ENCODE data around the gene SLC24A3.

SLC24A3 gene

GRCh38 chr20:19244291-19244690 is 31.8 kb downstream of the SLC24A3 start:
- no peak for DNase-seq

- DNase-seq: no peak
Measured at GRCh38 chr20:19249106-19249879, 36.9 kb downstream of the SLC24A3 start.

- DNase-seq: no peak
Measured at GRCh38 chr20:19250346-19250745, 37.9 kb downstream of the SLC24A3 start.

- no peak for DNase-seq
Measured at GRCh38 chr20:19251506-19251905, 39.1 kb downstream of the SLC24A3 start.

DNA sequence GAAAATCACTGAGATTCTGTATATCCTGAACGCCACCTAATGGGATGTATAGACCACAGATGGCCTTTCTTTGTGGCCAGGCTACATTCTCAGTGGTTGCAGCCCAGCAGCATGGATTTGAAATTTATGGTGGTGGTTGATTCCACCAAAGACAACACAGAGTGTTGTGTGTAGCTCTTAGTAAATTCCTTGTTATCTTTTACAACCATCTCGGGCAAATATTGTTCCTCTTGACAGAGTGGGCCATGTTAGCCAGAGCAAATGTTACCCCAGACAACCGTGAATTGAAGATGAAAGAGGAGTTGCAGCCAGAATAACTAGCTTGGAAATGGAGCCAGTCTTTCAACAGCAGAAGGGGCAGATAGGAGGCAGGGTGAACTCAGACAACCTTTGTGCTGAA is 39.5 kb downstream of the SLC24A3 start:
- DNase-seq: no peak

DNA sequence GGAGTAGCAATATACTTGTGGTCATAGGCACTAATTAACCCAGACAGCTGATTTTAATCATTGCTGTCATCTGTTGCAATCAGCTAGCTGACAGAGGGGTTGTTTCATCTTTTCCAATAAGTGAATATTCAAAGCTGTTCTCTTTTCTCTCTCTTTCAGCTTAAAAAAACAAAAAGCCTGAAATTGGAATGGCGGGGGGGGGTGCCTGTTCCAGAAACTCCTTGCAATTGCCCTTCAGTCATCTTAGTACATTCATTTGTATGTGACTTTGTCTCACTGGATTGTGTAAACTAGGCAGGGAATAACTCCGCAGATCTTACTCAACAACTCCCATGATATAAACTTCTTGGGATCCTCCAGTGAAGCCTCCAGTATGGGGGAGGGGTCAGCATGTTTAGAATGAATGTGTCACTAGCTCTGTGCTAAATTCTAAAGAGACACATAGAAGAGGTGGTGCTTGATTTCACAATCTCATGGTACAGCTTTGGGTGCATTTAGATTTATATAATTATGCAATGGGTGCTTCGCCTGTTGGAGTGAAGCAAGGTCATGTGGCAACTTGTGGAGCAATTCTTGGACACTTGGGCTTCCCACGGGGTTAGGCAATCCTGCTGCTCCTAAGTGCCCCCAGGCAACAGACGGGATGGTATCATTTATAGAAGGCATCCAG is 40.1 kb downstream of the SLC24A3 start:
- no peak for DNase-seq

DNA sequence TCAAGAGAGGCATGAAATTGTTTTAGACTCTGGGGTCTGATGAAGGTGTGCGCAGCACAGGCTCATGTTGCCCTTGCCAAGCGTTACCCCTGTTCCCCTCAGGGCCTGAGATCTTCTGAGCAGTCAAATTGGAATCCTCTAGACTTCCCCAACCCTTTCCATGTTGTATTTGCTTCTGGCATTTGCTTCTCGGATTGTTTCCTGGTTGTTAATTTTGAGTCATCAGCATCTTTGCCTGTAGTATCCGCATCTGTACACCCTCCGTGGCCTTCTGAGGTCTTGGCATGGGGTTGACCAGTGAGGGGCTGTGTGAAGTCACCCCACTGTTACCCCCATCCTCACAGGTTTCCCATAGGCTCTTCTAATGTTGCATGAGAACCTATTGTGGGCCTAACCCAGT is 40.9 kb downstream of the SLC24A3 start:
- no peak for DNase-seq

GRCh38 chr20:19253916-19254820 is 41.7 kb downstream of the SLC24A3 start:
- no peak for DNase-seq

GRCh38 chr20:19254956-19255355 is 42.5 kb downstream of the SLC24A3 start:
- DNase-seq: no peak

- DNase-seq: no peak
Measured at GRCh38 chr20:19256085-19256484, 43.6 kb downstream of the SLC24A3 start.

DNA sequence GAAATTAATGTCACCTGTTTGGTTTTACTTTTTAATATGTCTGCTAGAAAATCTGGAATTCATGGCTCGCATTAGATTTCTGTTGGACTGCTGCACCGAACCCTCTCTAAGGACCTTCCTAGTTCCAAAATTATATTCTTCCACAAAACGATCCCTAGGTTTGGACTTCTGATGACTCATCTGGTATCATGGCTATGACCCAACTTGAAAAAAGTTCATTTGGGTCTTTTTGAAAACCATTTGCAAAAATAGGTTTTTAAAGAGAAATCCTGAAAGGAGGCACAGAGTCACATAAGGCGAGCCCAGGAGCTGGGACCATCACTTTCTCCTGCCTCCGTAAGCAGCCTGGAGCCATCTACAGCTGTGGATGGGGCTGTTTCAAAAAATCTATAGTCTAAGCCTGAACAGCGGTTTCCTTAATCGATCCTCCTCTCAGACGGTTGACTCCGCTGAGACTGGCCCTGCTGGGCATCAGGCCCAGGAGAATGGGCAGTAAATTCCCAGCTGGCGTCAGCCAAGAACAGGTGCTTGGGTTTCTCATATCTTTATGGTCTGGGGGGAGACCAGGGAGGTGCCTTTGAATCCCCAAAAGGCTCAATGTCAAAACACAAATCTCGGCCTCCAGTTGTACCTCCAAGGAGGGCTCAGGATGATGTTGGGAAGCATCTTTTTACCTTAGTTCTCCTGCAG is 44.6 kb downstream of the SLC24A3 start:
- no peak for DNase-seq

GRCh38 chr20:19257865-19258264 is 45.4 kb downstream of the SLC24A3 start:
- no peak for DNase-seq

DNA sequence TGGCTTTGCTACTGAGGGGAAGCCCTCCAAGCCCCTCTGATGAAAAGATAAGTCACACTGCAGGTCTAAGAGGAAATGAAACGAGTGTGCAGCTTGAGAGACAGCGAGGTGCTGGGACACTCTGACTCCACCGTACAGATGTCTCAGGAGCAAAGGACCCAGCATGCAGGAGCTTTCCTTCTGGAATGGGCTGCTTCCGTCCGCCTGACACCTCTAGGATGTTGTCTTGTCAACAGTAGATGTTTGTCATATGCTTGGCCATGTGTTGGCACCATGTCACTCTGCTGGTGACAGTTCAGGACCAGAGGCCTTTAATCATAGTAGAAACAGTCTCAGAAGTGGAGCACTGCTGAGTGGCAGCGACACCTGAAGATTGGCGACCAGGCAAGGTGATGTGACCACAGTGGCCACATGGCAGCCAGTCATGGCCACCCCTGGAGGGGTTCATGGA is 46.7 kb downstream of the SLC24A3 start:
- no peak for DNase-seq

- DNase-seq: no peak
Measured at GRCh38 chr20:19260412-19261090, 48.1 kb downstream of the SLC24A3 start.

DNA sequence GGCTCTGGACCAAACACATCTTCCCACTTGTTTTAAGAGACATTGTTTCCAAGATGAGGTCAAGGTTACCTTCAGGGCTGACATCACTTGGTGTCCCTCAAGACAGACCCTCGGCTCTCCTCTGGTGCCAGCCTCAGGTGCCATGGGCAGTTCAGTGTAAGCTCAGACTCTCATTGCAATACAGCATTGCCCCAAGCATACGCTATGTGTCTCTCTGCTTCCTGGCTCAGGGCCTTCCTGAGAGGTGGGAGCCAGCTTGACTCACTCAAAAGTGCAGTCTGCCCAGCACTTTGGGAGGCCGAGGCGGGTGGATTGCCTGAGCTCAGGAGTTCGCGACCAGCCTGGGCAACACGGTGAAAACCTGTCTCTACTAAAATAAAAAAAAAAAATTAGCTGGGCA is 51.7 kb downstream of the SLC24A3 start:
- DNase-seq: no peak

DNA sequence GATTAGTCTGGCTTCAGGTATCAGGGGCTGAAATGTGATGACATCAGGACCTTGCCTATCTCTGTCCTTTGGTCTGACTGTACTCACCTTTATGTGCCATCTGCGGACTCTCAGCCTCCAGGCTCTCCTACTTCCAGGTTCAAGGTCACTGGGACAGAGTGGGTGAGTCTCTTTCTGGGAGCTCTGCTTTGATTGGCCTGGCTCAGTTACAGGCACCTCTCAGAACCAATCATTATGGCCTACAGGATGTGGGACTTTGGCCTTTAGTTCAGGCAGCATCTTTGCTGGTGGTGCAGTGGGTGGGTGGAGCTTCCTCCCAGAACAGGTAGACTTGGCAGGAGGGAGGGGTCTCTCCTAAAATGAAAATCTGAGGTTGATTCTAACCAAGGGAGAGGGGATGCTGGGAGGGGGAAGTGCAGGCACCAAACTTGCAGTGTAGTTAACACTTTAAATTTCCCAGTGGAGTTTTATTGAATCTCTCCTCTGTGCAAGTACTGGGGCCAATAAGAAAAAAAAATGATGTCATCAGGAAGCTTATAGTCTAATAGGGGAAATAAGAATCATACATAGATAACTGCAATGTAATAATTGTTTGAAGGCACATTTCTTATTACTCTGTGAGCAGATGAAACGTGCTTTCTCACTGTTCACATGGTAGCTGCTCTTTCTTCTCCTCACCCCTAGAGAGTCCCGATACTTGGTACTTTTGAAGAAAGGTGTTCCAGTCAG is 53.4 kb downstream of the SLC24A3 start:
- DNase-seq: no peak

DNA sequence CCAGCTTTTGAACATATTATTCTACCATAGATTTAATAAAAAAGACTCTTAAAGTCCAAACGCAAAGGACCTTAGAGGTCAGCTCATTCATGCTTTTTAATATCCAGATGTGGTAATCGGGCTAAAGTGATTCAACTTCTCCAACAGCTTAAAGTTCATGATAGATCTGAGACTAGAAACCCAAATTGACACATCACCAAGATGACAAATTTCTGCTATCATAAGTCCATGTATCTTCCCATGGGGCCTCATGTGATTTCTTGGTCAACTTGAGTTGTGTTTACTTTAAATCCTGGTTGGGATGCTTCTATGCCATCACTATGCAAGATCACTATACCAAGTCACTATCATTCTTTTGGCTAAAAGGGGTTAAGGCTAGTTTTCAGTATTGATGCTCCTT is 56.0 kb downstream of the SLC24A3 start:
- no peak for DNase-seq

GRCh38 chr20:19269737-19270340 is 57.4 kb downstream of the SLC24A3 start:
- DNase-seq: no peak

GRCh38 chr20:19271879-19272651 is 59.6 kb downstream of the SLC24A3 start:
- DNase-seq: no peak

DNA sequence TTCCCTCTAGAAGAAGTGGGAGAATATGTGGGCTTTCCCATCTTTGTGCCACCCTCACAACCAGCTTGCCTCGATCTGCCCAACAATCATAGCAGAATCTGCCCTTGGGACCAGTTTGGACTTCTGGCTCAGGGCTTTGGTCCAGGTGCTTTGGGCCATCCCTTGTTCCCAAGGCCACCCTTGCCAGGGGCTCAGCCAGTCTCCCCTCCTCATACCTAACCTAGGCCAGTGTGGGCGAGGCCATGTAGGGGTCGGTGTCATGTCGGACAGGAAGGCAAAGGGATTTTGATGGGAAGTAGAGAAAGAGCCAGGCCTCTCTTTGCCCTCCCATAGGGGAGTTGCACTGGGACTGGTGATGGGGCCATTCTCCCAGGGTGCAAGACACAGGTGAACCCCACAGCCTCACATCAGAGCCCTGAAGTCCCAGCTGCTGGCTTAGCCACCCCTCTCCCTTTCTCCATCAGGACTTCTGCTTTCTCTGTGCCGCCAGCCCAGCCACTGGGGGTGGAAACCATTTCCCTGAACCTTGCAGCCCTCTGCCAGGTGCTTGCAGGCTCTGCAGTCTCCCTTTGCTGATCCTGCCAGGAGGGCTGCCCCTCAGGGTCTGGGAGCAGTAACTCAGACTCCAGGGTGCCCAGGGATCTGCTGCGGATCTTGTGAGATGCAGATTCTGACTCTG is 60.7 kb downstream of the SLC24A3 start:
- no peak for DNase-seq

Measured in eye (tissue), 1 donor.